GM18511 (cell line): ENCODE measurements around the gene MMP19.
"Not testable (repeated sequence)": the region's sequence is repeated elsewhere in the genome, so short reads cannot be mapped to it uniquely, and the experiment has no call there.

ENCODE experiments used
- ATAC-seq: cut with Tn5 transposase; IDR thresholded peaks from one replicate; pipeline ENCODE4 v1.9.1; 2021; ENCODE audit warnings: mild to moderate bottlenecking, moderate library complexity; ENCODE audit not compliant: unreplicated experiment

The MMP19 gene

DNA sequence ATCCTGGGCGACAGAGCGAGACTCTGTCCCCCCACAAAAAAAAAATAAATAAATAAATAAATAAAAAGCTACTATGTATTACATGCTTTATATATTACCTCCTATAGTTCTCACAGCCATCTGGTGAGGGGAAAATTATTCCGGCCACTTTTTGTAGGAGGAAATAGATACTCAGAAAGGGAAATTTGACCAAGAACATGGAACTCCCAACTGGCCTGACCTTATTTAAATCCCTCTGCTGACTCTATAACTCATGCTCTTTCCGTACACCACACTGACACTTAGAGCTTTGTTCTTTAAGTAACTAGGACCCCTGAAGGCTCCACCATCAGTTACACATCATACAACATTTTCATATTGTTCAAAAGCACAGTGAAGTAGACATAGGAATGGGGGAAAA lies 2.2 kb upstream of the MMP19 start:
- no peak for ATAC-seq

DNA sequence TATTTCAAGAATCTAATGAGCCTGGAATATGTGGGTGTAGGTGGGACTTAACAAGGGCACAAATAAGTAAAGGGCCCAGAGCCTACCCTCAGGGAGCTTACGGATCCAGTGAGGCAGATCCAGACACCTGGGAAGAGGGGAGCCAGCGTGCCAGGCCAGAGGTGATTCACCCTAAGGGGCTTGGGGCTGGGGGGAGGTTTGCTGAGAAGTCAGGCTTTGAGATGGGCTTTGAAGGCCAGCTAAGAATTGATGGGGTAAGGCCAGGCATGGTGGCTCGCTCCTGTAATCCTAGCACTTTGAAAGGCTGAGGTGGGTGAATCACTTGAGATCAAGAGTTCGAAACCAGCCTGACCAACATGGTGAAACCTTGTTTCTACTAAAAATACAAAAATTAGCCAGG lies 695 bp upstream of the MMP19 start:
- no peak for ATAC-seq

DNA sequence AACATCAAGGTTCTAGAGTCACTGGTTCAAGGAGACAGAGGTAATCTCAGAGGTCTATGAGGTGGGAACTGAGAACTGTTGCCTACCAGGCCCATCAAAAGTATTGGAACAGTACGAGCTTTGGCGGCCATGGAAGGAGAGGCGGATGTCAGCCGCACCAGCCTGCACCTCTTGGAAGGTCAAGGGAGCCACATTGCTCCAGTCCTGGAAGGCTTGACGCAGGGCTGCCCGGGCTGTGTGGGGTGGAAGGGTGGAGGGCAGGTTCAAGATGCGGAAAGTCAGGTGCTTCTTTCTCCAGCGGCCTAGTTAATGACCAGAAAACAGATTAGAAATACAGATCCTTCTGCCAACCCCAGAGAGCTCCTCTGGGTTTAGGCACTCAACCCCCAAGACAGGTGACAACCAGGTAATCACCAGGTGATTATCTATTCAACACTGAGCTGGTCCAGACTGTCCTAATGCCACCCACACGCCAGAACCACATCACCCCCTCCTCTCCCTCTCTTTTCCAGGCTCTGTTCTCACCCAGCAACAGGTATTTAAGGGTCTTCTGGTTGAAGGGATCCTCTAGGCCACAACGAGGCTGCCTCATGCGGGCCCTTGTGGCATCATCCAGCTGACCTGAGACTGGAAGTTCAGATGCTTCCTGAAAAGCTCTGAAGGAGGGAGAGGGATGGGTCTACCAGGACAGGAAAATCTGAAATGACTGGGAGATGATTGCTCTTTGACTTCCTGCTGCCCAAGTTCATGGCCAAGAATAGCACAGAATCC lies 2.0 kb downstream of the MMP19 start:
- no peak for ATAC-seq

DNA sequence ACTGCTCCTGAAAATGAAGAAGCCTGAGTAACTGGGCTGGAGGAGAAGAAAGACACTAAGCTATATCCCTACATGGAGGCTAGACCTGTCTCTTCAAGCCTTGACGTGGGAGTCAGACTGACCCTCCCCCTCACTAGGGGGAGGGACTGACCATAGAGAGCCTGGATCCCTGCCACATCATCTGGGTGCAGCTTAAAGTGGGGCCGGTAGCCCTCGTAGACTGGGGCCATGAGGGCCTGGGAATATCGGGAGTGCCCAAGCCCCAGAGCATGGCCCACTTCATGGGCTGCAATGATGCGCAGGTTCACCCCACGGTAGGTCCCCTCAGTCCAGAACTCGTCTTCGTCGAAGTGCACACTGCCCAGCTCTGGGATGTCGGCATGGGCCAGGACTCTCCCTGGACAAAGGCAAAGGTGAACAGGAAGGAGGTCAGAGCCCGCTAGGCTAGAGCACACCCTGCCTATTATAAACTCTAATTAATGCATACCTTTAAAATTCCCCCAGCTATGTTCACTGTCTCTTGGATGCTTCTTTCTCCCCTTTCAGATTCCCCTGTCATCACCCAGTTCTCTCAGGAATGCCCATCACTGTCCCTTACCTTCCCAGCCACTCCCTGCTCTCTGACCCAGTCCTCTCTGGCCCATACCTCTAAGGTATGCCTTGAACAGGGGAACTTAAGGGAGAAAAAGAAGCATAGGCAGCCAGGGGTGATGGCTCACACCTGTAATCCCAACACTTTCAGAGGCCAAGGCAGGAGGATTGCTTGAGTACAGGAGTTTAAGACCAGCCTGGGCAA lies 3.2 kb downstream of the MMP19 start:
- no peak for ATAC-seq

DNA sequence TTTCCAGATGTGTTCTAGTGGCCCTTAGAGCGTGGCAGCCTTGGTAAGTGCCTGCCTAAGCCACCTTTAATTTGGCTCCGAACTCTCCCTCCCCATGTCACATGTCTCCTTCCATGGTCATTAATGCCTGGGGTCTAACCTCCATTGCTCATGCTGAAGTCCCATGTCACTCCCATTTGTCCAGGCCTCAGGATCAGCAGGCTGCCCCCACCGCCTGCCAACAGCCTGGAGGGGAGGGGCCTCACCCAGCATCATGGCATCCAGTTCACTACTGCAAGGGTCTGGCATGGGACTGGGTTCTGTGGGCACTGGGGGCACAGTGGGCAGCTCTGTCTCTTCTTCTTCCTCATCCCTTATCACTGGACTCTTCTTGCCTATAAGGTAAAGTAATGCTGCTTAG lies 4.4 kb downstream of the MMP19 start:
- ATAC-seq, result no peak

DNA sequence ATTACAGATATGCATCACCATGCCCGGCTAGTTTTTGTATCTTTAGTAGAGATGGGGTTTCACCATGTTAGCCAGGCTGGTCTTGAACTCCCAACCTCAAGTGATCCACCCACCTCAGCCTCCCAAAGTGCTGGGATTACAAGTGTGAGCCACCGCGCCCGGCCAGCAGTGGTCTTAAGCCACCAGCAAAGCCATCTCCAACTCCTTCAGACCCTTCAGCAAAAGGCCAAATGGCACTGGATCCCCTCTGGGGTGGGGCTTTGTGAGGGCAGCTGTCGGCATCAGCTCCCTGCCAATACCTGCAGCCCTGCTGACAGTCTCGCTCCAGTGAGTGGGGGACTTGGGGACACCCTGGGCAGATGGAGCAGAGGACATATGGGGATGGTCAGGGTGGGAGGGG lies 8.3 kb downstream of the MMP19 start:
- ATAC-seq, result not testable (repeated sequence)

DNA sequence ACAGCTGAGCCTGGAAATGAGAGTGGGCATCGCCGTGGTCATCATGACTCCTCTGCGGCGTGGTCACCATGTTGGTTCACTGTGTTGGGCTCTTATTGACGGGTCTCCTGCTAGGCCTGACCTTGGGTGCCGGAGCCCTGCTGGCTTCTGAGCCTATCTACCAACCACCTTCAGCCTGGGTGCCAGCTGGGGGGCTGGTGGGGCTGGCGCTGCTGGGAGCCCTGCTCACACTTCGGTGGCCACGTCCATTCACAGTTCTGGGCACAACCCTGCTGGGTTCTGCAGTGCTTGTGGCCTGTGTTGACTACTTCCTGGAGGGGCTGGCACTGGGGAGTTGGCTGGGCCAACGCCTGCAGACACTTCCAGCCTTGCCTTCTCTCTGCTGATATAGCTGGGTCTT lies 9.7 kb downstream of the MMP19 start:
- ATAC-seq, result no peak

DNA sequence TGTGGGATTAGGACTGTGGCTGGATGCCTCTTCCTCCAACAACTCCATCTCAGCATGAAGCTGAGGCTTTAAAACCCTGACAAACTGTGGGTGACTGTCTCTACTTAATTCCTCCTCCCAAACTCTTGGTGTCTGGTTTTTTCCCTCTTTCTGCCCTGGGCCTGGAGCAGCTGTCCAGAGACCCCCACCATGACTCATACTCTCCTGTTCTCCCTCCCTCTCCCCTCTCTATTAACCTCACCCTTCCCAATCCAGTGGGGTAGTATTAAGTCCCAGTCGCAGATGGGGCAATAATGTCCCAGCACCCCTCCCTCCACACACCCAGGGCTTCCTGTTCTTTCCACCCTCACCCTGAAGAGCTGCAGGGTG lies 11.3 kb downstream of the MMP19 start:
- no peak for ATAC-seq

DNA sequence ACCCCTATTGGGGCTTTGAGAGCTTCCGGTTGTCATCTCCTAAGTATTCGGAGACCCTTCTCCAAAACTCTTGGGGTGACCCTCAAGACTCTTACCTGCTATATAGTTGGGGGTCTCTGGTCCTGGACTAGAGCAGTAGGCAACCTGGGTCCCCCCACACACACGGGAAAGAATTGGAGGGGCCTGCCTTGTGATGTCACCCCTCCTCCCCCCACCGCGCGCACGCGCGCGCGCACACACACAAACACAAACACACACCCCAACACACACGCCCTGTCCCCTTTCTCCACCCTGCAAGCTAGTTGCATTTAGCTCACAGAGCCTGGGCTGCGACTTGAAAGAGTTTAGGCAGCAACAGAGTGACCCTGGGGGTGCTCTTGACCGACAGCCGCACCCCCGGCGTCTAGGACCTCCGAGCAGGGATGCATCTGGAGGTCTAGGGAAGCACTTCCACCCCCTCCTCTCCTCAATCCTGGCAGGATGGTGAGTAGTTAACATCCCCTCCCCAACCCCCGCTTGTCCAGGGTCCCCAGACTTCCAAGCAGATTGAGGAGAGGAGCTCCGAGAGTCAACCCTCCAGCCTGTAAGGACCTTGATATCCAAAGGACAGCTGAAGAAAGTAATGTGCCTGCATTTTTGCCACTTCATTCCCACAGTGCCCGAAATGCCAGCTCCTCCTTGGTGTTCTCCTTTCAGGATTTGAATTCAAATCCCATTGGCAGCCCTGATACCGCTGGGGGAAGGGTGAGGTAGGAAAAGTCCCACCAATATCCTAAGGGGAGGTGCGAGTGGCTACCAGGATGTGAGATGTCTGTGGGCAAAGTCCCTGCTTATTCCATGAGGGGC lies 11.9 kb downstream of the MMP19 start:
- ATAC-seq, result peak; percentile 22

DNA sequence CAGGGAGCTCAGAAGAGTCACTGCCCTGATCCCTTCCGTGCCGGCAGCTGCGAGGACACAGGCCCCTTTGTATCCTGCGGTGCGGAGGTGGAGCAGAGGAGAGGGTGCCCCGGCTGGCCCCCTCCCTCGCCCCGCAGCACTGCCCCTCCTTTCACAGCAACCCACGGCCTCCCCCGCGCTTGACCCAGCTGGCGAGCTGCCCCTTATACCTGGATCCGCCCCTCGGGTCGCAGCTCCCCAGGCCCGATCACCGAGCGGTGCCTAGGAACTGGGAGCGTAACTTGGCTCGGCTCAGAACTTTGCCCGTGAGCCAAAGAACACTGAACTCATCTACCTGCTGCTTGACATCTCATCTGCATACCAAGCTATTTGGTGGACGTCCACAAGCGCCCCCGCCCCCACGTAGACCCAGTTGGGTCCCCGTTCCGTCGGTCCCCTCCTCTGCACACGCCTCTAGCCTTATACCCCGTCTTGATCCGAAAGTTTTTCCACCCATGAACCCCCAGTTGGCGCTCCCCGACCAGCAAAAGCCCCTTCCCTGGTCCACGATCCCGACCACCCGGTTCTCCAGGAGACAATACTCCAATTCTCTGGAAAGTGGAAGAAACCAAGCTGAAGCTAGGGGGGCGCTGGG lies 12.7 kb downstream of the MMP19 start:
- peak; percentile 33 for ATAC-seq

DNA sequence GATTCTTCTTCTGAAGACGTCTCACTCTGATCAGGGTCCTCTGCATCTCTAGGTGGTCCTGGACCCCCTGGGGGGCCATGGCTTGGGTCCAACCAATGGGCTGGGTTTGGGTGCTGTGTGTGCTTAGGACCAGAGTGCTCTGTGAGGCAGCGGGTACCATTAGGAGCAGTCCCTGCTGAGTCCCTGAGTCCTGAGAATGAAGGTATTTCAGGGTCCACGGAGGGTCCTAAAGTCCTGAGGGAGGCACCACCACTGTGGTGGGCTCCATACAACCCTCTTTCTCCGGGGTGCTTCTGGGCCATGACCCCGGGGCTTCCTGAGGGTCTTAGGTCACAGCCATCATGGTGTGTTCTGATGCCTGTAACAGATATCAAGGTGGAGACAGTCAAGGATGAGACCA lies 14.4 kb downstream of the MMP19 start:
- ATAC-seq, result no peak

DNA sequence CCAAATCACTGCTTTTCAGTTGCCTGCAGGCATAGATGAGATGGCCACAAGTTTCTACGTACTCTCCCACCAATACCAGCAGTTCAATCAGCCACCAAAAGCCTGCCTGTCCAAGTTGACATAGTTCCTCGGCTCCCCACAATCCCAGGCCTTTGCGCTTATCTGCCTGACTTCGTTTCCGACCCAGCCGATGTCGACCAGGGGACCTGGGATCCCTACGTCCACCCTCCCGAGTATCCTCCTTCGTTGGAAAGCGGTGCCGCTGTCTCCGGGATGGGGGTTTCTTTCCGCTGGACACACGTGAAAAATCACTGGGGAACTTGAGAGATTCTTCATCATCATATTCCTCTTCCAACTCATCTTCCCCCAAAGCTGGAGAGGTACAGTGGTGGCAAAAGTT lies 14.9 kb downstream of the MMP19 start:
- ATAC-seq, result no peak

DNA sequence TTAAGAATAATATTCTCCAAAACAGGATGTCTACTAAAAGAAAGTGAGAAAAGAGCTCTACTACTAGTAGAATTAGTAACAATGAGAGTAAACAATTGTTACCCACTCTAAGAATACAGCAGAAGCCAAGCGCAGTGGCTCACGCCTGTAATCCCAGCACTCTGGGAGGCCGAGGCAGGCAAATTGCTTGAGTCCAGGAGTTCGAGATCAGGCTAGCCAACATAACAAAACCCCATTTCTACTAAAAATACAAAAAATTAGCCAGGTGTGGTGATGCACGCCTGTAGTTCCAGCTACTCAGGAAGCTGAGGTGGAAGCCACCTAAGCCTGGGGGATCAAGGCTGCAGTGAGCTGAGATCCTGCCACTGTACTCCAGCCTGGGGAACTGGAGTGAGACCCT lies 18.0 kb downstream of the MMP19 start:
- no peak for ATAC-seq

DNA sequence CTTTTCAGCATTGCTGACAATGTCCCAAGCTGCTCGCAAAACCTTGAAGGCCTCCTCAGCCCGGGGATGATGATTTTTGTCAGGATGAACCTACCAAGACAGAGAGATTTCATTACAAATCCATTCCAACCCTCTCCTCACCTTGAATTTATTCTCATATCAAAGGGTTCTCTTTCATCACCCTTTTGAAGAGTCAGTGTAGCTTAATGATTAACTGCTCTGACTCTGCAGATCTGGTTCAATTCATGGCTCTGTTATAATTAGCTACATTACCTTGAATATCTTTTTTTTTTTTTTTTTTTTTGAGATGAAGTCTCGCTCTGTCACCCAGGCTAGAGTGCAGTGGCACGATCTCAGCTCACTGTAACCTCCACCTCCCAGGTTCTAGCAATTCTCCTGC lies 19.3 kb downstream of the MMP19 start:
- no peak for ATAC-seq

DNA sequence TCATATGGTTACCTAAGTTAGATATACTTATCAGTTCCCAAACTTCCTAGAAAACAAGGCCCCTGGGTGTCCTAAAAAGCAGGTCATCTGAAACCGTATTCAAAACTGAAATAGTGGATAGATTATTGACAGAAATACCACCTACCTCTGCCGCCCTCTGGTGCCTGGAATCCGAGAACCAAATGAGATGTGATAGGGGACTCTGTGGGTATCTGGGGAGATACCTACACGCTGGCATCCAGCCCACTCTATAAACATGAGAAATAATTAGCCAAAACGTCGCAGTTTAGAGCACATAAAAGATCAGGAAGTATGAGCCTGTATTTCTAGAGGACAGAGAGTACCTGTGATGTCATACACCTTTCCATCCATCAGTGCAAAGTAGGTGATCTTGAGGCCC lies 20.5 kb downstream of the MMP19 start:
- no peak for ATAC-seq

DNA sequence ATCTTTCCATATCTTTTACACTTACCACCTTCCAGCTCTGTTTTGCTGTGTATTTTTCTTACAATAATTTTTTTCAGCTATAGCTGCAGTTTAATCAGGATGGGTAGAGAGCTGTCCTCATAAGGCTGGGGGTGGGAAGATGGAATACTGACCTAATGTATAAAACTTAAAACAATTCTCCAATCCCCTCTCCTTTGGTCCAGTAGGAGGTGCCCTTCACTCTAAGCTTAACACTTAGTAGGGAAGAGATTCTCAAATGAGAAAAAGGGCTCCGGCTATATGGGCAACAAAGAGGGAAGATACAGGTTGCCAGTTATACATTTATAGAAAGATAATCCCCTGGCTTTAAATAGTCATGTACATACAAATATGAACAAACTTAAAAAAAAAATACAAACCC lies 22.1 kb downstream of the MMP19 start:
- ATAC-seq, result no peak

DNA sequence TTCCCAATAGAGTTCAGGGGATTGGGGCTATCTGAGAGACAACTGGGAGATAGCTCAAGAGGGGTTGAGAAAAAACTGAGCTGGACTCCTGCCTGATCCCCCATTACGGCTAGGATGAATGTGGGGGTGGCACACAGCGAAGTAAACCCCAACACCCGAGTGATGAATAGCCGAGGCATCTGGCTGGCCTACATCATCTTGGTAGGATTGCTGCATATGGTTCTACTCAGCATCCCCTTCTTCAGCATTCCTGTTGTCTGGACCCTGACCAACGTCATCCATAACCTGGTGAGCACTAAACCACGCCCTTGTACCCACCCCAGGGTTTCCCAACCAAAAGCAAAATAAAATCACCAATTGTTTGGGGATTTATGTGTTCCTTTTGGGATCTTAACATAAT lies 23.9 kb downstream of the MMP19 start:
- ATAC-seq, result no peak

DNA sequence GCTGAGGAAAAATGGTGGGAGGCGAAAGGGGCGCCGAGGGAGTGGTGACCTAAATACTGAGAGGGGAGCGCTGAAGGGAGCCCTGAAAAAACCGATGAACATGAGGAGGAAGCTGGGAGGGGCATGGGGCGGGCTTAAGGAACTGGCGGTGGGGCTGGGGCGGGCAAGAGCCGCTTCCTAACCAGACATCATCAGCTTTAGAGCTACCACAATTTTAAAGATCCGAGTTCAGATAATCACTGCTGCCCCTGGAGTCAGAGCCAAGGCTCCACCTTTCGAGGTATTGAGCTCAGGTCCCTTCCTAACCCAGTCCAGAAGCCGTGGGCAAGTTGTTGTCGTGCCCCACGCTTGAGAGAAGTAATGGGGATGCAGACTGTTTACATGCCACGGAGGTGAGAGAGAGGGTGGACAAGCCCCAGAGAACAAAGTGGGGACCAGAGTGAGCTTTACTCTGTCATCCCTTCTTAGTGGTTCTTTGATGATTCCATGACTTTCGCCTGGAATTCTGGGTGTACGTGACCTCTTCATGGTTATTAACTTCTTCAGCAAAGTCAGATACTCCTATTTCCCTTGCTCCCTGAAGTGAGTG lies 24.5 kb downstream of the MMP19 start:
- peak; percentile 41 for ATAC-seq

DNA sequence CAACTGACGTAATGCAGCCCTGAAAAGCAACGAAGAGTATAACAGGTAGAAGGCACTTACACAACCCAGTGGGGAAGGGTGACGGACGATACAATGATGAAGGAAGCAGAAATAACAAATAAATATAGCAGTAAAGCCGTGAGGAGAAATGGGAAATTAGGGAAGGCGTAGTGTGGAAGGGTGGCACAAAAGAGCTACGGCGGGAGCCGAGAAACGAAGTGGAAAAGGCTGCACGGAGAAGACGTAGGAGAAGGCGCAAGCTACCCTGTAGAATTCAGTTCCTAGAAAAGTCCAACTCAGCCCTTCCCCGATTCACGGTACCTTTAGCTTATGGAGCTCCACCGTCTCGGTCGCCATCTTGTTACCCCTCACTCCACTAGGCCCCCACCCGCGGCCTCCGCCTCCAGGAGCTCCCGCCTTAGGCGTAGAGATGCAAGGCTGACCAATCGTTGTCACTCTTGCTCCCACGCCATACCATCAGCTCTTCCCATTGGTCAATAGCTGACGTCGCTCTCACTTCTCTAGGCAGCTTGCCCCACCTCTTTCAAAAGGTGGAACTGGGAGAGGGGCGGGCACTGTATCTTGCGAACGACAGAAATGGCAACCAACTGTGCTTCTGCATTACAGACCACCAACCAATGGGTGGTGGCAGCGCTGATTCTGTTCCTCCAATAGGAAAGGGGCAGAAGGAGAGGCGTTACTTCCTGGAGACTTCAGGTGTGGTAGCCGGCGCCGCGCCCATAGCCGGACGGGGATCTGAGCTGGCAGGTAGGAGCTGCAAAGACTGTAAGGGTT lies 25.2 kb downstream of the MMP19 start, which contains the start of the genes ORMDL2 and SARNP:
Gene ORMDL2, plus strand, starts transcription at position 697 of the 795 bp plus-strand sequence. CDS start 959 bp downstream, outside the sequence.
Gene SARNP, minus strand, starts transcription at position 380 of the 795 bp plus-strand sequence. Its CDS starts 23 bp downstream, at position 357.
- ATAC-seq, result peak; percentile 98

DNA sequence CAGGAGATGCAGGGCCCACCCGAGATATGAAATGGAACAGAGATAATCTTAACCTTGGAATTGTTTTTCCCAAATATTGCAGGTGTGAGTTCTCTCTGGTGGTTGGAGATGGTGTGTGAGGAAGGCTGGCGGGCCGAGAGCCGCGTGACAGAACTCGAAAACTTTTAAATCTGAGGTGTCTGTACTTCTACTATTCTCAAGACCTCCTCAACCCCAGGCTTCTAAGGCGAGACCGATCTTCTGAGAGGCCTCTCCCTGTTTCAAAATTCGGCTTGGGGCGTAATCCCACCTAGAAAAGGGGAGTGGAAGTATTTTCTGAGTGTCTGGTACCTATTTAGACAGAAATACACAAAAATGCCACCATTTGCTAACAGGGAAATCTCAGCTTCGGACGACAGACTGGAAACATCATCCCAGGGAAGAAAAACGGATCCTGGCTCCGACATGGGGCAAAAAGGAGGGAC lies 25.8 kb downstream of the MMP19 start:
- no peak for ATAC-seq
